GM21723 (cell line): ENCODE results near the gene TMEM106C.

Experiments used
- ATAC-seq: cut with Tn5 transposase; IDR thresholded peaks from one replicate; pipeline ENCODE4 v1.9.1; 2021; ENCODE audit warnings: mild to moderate bottlenecking, moderate library complexity; ENCODE audit not compliant: unreplicated experiment

The TMEM106C gene

GRCh38 chr12:48015129-48015528 is 51.7 kb downstream of the TMEM106C start:
- ATAC-seq, result no peak

- ATAC-seq, result no peak
These were observed 52.6 kb downstream of the TMEM106C start for GRCh38 chr12:48015954-48016353.

- no peak for ATAC-seq
These were observed 53.1 kb downstream of the TMEM106C start for GRCh38 chr12:48016373-48017020.

GRCh38 chr12:48017496-48017895 is 54.1 kb downstream of the TMEM106C start:
- no peak for ATAC-seq

- ATAC-seq, result no peak
These were observed 54.7 kb downstream of the TMEM106C start for GRCh38 chr12:48017921-48018617.
